Nephron progenitor cell (in vitro differentiated cells): ENCODE results near the gene VWA8.

Experiments
- DNase-seq: peaks from one replicate; pipeline ENCODE4 v3.0.0; 2021
- H3K27ac Mint-ChIP-seq: 2 replicates; pipeline ENCODE4 v1.8.0; 2021; ENCODE audit warnings: mild to moderate bottlenecking, moderate library complexity, mixed read lengths
- H3K27me3 Mint-ChIP-seq: 2 replicates; pipeline ENCODE4 v1.8.0; 2021; ENCODE audit warnings: mild to moderate bottlenecking, low read depth, mixed read lengths; ENCODE audit not compliant: poor library complexity
- H3K36me3 Mint-ChIP-seq: 2 replicates; pipeline ENCODE4 v1.8.0; 2021; ENCODE audit warnings: low read depth, mixed read lengths
- H3K4me1 Mint-ChIP-seq: 2 replicates; pipeline ENCODE4 v1.8.0; 2021; ENCODE audit warnings: mixed read lengths
- H3K4me3 Mint-ChIP-seq: 2 replicates; pipeline ENCODE4 v1.8.0; 2021; ENCODE audit warnings: mild to moderate bottlenecking, moderate library complexity, mixed read lengths
- H3K9me3 Mint-ChIP-seq: 2 replicates; pipeline ENCODE4 v1.8.0; 2021; ENCODE audit warnings: mild to moderate bottlenecking, moderate library complexity, mixed read lengths
- CTCF ChIP-seq: fragments of 200-600 bp; sonication (generic); IDR thresholded peaks from 2 replicates; pipeline ENCODE4 v1.5.0; 2021; ENCODE audit warnings: antibody characterized with exemption

VWA8 gene

GRCh38 chr13:41962994-41963393 lies 2.1 kb upstream of the VWA8 start:
- no peak for DNase-seq
- TF ChIP-seq CTCF: no peak
- Mint-ChIP-seq H3K4me3 (no peak overlapping the region), H3K4me1 (peaks cover 32% of the 10 kb centered on the region), H3K27me3 (peaks cover 9% of the 10 kb centered on the region), H3K27ac (no peak overlapping the region), H3K9me3 (no peaks in the 10 kb centered on the region), H3K36me3 (no peaks in the 10 kb centered on the region)

GRCh38 chr13:41961466-41961760 lies 504 bp upstream of the VWA8 start:
- DNase-seq: no peak
- peaks cover 33% of the 10 kb centered on the region for H3K4me1 Mint-ChIP-seq
- peak overlapping the region; percentile 93 for H3K4me3 Mint-ChIP-seq
- H3K27me3 Mint-ChIP-seq: peaks cover 9% of the 10 kb centered on the region
- no peak for TF ChIP-seq CTCF
- peak overlapping the region; percentile 76 for H3K27ac Mint-ChIP-seq
- no peaks in the 10 kb centered on the region for H3K9me3 Mint-ChIP-seq
- no peaks in the 10 kb centered on the region for H3K36me3 Mint-ChIP-seq

GRCh38 chr13:41960211-41960636 lies 685 bp downstream of the VWA8 start:
- Mint-ChIP-seq H3K4me3 (peak overlapping the region; percentile 93), H3K4me1 (peaks cover 33% of the 10 kb centered on the region), H3K36me3 (no peaks in the 10 kb centered on the region), H3K27ac (peak overlapping the region; percentile 79), H3K9me3 (no peaks in the 10 kb centered on the region), H3K27me3 (peaks cover 3% of the 10 kb centered on the region)
- no peak for TF ChIP-seq CTCF
- DNase-seq: peak; percentile 9

- no peaks in the 10 kb centered on the region for H3K9me3 Mint-ChIP-seq
- peaks cover 31% of the 10 kb centered on the region for H3K4me1 Mint-ChIP-seq
- no peaks in the 10 kb centered on the region for H3K36me3 Mint-ChIP-seq
- DNase-seq: no peak
- no peak overlapping the region for H3K4me3 Mint-ChIP-seq
- no peak for TF ChIP-seq CTCF
- no peak overlapping the region for H3K27ac Mint-ChIP-seq
- H3K27me3 Mint-ChIP-seq: no peaks in the 10 kb centered on the region
Observed at GRCh38 chr13:41956272-41956671, 4.6 kb downstream of the VWA8 start.

- Mint-ChIP-seq H3K4me1 (peaks cover 30% of the 10 kb centered on the region), H3K9me3 (no peaks in the 10 kb centered on the region), H3K27ac (no peak overlapping the region), H3K36me3 (peaks cover 4% of the 10 kb centered on the region), H3K4me3 (no peak overlapping the region), H3K27me3 (no peaks in the 10 kb centered on the region)
- DNase-seq: no peak
- no peak for TF ChIP-seq CTCF
Observed at GRCh38 chr13:41955605-41956004, 5.3 kb downstream of the VWA8 start.

GRCh38 chr13:41954226-41954625 lies 6.7 kb downstream of the VWA8 start:
- no peak for DNase-seq
- peaks cover 9% of the 10 kb centered on the region for H3K36me3 Mint-ChIP-seq
- no peaks in the 10 kb centered on the region for H3K9me3 Mint-ChIP-seq
- peaks cover 19% of the 10 kb centered on the region for H3K4me1 Mint-ChIP-seq
- H3K27me3 Mint-ChIP-seq: no peaks in the 10 kb centered on the region
- peak overlapping the region; percentile 14 for H3K27ac Mint-ChIP-seq
- no peak overlapping the region for H3K4me3 Mint-ChIP-seq
- no peak for TF ChIP-seq CTCF
